Measurements from ENCODE around the gene NMT2.

The NMT2 gene

GRCh38 chr10:15097011-15097812 lies 71.3 kb downstream of the NMT2 start, which contains the start of gene RPP38:
Gene RPP38, plus strand, starts transcription at chr10:15097355. Its CDS starts 5,960 bp downstream, at chr10:15103315.
- ChIA-PET CTCF (interaction anchor here (0.9 to 1.3 kb wide), 2 partner anchors 8 to 9 kb away, joined by 4 to 5 read pairs; no protein-coding TSS in a partner anchor), POLR2A (interaction anchor here (1.1 kb wide), 1 partner anchor 143 kb away, joined by 3 read pairs; no protein-coding TSS in a partner anchor)
- peak; percentile 63 for DNase-seq (ENCODE audit: low read depth, low spot score)
- TF ChIP-seq CTCF (IDR thresholded peaks at IDR 0.05; ENCODE audit: insufficient read depth, low read length, missing control alignments): no peak
- H3K4me3 ChIP-seq (ENCODE audit: low read depth, low read length): peak within 1 kb of the TSS; percentile 84

DNA sequence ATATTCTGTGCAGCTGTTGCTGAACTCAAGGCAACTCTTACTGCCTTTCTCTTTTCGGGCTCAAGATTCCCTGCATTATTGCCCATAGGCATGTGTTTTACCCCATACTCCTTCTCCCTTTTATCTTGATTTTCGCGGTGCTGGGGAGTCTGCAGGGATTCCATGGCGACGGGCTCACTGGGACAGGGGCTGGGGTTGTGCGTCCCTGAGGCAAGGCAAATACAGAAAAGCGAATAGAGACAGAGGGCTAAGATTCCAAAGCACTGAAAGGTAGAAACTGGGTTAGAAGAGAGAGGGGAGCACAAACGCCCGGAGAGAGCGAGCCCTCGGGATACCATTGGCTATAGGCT lies 71.9 kb downstream of the NMT2 start:
- DNase-seq (ENCODE audit: low read depth, low spot score): no peak
- H3K4me3 ChIP-seq (ENCODE audit: low read depth, low read length): peak overlapping the region; percentile 84
- no peak for TF ChIP-seq CTCF (IDR thresholded peaks at IDR 0.05; ENCODE audit: insufficient read depth, low read length, missing control alignments)
- ChIA-PET CTCF (no interaction called here), POLR2A (interaction anchor here (1.1 kb wide), 1 partner anchor 142 kb away, joined by 3 read pairs; no protein-coding TSS in a partner anchor)

DNA sequence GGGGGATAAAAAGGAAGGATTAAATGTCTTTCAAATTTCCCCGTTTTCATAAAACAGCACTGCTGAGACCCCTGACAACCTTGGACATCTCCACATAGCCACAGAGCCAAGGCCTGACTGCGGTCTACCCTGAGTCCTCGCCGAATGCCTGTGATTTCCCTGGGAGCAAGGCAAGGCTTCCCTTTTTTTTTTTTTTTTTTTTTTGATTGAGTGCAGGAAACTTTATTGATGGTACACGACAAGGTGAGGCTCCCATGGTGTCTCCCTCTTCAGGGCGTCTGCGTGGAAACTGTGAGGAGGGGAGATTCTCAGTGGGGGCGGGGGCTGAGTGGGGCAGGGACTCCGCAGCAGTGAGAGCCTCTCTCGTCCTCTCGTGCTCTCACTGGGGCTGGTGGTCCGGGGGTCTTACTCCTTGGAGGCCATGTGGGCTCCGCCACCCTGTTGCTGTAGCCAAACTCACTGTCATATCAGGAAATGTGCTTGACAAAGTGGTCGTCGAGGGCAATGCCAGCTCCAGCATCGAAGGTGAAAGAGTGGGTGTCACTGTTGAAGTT lies 75.6 kb downstream of the NMT2 start:
- TF ChIP-seq CTCF (IDR thresholded peaks at IDR 0.05; ENCODE audit: insufficient read depth, low read length, missing control alignments): no peak
- DNase-seq (ENCODE audit: low read depth, low spot score): no peak
- ChIA-PET CTCF (no interaction called here), POLR2A (no interaction called here)
- H3K4me3 ChIP-seq (ENCODE audit: low read depth, low read length): no peak overlapping the region

- CTCF ChIA-PET: no interaction called here
- no peak for TF ChIP-seq CTCF (IDR thresholded peaks at IDR 0.05; ENCODE audit: insufficient read depth, low read length, missing control alignments)
- DNase-seq (ENCODE audit: low read depth, low spot score): no peak
- no peak overlapping the region for H3K4me3 ChIP-seq (ENCODE audit: low read depth, low read length)
- POLR2A ChIA-PET: no interaction called here
Measured at GRCh38 chr10:15091418-15091817, 77.1 kb downstream of the NMT2 start.

GRCh38 chr10:15088428-15089261 lies 79.8 kb downstream of the NMT2 start, which contains the start of gene ACBD7:
Gene ACBD7, minus strand, starts transcription at chr10:15088776. Its CDS starts 48 bp downstream, at chr10:15088728.
- peak within 1 kb of the TSS; percentile 63 for H3K4me3 ChIP-seq (ENCODE audit: low read depth, low read length)
- TF ChIP-seq CTCF (IDR thresholded peaks at IDR 0.05; ENCODE audit: insufficient read depth, low read length, missing control alignments): peak; percentile 23
- ChIA-PET POLR2A (no interaction called here), CTCF (no interaction called here)
- no peak for DNase-seq (ENCODE audit: low read depth, low spot score)

Measured in AG04449 (cell line).